Stimulated activated CD8-positive, alpha-beta memory T cell treated with anti-CD3 and anti-CD28 coated beads, Interleukin-2, amount 100 ng/mL, for 1 hour (primary cell): ENCODE measurements around the gene SIGLEC8.
"Not testable (repeated sequence)": the region's sequence is repeated elsewhere in the genome, so short reads cannot be mapped to it uniquely, and the experiment has no call there.

Source experiments
- DNase-seq, 2 donors: peaks; one replicate each; pipeline ENCODE4 v3.0.0-alpha.2; 2020; ENCODE audit warnings: low read depth in 2 of 2

Gene SIGLEC8

DNA sequence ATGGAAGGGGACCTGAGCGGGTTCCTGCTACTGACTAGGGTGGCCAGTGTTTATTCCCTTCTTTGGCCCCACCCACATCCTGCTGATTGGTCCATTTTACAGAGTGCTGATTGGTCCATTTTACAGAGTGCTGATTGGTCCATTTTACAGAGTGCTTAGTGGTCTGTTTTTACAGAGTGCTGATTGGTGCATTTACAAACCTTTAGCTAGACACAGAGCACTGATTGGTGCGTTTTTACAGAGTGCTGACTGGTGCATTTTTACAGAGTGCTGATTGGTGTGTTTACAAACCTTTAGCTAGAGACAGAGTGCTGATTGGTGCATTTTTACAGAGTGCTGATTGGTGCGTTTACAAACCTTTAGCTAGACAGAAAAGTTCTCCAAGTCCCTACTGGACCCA, 10.7 kb downstream of the SIGLEC8 start:
- not testable (repeated sequence) for DNase-seq

DNA sequence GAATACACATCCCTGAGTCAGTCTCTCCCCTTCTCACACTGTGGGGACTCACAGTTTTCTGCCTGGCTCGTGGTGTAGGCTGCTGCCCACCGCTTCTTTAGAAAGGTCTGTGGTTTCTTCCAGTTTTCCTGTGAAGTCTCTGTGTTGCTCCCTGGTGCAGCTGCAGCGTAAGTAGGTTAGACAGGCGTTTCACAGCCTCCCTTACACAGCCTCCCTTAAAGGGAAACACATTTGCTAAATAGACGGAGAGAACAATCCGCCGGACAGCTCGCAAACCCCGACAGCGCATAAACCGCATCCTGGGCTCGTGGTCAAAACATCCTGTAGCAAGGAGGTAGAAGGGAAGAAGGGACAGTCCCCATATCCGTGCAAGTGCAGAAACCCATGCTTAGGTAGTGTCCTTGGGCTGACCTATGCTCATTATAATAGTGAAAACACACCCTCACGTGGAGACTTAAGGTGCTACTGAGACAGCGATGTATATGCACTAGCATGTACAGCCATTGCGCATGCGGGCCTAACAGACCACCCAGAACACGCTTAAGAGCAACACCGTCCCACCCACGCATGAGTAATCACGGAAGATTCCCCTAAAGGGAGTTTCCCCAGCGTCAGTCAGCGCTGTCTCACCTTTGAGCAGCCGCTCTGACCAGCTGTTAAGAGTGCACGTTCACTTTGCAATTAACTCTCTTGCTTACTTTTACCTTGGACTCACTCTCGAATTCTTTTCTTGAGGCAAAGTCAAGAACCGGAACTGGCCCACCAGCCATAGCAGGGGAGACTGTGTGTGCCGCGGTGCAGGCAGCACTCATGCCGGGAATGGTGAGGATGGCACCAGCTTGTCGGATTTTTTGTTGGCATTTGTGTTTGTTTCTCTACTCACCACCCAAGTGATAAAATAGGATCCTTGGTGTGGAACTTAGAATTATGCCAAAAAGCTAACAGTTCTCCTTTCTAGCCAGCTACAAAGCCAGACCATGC, 16.6 kb downstream of the SIGLEC8 start:
- DNase-seq = peak; percentile 70 to 75

DNA sequence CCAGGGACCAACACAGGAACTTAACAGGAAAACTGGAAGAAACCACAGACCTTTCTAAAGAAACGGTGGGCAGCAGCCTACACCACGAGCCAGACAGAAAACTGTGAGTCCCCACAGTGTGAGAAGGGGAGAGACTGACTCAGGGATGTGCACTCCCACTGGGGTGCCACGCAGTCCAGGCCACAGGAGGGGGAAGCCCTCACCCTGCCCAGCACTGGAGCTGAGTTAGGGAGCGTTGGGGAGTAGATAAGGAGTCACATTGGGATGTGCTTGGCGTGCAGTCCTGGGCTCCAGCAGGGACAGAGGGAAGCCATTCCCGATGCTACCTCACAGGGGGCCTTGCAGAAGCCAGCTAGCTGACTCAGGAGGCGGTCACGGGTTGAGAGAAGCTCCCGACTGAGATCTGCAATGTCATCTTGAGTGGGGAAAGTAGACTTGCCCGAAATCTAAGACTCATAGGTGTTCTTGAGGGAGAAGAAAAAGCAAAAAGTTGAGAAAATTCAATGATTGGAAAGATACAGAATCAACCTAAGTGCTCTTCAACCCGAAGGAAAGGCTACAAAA, 17.3 kb downstream of the SIGLEC8 start:
- peak in 1 of 2 donors; percentile 13 for DNase-seq

DNA sequence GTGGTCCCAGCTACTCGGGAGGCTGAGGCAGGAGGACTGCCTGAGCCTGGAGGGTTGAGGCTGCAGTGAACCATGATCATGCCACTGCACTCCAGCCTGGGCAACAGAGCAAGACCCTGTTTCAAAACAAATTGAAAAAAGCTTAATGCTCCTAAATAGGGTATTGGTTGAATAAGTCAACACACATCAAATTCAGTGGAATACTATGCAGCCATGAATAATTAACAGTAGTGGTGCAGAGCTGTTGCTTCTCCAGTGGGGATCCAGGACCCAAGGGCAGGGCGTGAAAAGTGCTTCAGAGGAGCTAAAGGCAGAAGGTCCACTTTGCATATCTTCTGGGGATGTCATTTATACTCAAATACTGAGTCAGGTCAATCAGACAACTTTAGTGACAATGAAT, 18.2 kb downstream of the SIGLEC8 start:
- DNase-seq = no peak

DNA sequence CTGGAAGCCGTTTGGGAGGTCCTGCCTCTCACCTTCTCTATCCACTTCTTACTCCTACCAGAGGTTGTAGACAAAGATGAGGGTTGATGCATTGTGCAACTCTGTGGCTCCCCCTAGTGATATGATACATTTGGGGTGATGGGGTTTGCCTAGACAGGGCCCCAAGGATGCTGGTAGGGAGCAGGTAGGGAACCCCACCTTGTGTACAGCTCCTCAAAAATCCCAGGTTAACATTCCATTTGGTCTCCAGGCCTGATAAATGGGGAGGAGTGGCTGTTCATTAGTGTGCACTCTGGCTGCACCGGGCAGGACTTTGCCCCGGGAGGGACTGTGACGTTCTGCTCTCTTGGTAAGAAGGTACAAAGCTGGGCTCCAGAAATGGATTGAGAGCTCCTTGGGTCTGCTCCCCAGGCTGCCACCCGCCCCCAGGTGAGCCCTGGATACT, 19.2 kb downstream of the SIGLEC8 start:
- DNase-seq = no peak

DNA sequence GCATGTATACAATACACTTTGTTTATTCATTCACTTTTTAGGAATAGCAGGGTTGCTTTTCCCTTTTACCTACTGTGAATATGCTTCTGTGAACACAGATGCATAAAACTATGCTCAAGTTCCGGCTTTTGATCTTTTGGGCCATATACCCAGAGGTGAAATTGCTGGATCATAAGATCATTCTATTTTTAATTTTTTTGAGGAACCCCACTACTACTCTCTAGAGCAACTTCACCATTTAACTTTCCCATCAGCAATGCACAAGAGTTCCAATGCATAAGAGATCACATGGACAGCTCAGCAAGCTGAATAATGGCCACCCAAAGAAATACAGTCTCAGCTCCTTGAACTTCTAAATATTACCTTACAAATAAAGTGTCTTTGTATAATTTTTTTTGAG, 23.8 kb downstream of the SIGLEC8 start:
- DNase-seq = no peak

DNA sequence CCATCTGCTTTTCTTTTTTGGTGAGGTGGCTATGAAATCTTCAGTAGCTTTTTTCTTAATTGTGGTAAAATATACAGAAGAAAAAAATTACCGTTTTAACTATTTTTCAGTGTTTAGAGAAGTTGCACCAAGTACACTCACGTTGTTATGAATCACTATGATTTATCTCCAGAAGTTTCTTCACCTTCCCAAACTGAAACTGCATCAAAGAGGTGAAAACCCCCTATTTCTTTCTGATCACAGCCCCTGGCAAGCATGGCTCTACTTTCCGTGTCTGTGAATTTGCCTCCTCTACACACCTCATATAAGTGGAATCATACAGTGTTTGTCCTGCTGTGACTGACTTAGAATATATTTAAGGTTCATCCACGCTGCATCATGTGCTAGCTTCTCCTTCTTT, 25.2 kb downstream of the SIGLEC8 start:
- no peak for DNase-seq

DNA sequence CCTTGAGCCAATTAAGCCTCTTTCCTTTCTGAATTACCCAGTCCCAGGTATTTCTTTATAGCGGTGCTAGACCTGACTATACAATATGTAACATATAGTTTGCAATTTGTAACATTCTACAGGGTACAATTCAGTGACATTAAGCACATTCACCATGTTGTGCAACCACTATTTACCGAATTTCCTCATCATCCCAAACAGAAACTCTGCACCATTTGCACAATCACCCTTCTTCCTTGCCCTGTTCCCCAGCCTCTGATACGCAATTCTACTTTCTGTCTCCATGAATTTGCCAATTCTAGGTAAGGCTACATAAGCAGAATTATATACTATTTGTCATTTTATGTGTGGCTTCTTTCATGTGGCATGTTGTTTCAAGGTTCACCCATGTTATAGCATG, 27.1 kb downstream of the SIGLEC8 start:
- DNase-seq = no peak

DNA sequence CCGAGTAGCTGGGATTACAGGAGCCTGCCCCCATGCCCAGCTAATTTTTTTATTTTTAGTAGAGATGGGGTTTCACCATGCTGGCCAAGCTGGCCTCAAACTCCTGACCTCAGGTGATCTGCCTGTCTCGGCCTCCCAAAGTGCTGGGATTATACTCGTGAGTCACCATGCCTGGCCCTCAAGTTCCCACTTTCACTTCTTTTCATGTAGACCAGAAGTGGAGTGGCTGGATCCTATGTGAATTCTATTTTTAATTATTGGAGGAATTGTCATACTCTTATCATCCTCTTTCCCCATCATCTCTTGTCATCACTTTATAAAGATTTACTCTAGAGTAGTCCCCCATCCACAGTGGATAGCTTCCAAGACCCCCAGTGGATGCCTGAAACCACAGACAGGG, 28.0 kb downstream of the SIGLEC8 start:
- DNase-seq = no peak

DNA sequence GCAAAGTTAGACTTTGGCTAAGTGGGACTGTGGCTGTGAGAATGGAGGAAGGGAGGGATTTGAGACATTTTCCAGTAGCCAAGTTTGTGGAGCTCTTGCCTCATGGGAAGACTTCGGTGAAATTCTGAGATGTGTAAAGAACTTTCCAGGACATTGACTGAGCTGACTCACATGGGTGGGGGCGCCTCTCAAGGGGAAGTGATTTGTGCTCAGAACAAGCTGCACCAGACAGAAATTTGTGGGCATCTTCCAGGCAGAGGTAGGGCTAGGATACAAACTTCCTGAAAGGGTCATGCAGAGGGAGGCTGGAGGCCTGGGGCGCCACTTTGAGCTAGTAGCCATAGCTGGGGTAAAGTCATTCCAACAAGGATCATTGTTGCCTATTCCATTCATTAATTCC, 31.1 kb downstream of the SIGLEC8 start:
- DNase-seq = no peak

DNA sequence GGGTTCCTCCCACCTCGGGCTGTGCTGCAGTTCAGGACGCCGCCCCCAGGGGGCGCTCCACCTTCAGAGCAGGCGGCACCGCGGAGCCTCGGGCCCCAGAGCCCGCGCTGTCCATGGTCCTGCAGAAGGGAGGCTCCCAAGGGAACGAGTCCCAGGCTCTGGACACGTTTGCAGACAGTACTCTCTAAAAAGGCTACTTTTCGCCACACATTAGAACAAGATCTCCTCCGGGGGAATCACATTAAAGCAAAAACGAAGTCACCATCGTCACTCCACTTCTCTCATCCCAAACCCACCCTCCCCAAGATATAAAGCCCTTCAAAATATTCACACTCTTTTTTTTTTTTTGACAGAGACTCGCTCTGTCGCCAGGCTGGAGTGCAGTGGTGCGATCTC, 36.2 kb downstream of the SIGLEC8 start:
- peak; percentile 68 to 72 for DNase-seq

DNA sequence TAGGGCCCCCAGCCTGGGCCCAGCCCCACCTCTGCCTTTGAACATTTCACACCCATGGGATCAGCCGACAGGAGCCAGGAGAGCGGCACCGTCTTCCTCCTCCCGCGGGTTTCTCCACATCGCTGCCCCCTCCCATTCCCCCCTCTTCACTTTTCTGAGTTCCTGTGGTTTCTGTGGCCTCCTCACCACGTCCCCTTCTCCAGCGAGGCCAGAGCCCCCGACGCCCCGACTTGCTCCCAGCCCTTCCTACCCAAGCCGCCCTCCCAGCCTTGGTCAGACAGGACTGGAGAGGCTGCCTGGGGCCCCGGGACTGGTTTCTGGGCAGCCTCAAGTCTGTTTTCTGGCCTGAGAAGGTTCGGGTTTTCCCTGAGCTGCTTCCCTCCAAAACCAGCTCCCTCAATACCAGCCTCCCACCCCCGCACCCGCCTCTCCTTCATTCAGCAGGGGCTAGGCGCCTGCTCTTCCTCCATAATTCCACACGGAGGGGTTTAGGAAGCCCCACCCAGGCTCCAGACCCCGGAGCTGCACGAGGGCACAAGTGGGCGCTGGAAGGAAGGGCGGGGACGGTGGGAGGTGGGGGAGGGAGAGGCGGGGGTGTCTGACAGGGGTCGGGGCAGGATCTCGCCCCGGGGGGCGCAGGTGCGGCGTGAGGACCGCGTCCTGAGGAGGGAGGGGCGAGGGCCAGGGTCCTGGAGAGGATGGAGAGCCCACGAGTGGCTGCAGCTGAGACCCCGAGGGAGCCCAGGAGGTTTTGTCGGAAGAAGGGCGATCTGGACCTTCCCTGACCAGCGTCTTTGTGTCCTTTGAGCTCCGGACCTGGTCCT, 36.8 kb downstream of the SIGLEC8 start:
- no peak for DNase-seq

DNA sequence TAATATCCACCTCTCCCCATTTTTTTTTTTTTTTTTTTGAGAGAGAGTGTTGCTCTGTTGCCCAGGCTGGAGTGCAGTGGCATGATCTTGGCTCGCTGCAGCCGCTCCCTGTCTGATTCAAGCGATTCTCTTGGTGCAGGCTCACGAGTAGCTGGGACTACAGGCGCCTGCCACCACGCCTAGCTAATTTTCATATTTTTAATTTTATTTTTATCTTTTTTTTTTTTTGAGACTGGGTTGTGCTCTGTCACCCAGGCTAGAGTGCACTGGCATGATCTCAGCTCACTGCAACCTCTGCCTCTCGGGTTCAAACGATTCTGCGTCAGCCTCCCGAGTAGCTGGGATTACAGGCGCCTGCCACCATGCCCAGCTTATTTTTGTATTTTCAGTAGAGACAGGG, 37.7 kb downstream of the SIGLEC8 start:
- not testable (repeated sequence) for DNase-seq

DNA sequence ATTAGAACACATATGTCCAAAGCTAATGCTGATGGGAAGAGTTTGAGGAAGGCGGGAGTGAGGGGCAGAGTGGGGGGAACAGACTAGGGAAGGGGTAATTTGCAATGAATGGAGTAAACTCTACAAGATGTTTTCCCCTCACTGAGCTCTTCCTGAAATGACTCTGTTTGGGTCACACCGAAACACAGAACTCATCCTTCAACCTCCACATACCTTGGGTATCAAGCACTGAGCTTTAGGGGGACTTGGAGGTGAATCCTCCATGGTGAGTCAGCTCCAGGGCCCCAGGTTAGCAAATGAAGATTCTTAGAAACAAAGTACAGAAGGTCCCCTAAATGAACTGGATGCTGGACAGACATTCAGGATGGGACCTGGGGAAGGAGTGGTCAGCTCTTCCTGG, 39.5 kb downstream of the SIGLEC8 start:
- no peak for DNase-seq

DNA sequence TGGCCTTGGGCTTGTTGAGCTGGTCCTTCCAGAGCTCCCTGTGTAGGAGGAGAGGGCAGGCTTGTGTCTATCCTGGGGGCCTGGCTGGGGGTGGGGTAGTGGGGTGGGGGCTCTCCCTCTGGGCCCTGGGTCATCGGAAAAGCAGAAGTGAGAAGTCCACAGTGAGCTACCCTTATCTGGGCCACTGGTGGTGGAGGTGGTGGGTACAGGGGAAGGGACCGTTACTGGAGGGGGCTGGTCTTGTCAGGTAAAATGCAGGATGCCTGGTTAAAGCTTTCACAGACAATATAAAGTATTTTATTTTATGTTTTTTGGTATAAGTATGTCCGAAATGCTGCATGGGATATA, 40.5 kb downstream of the SIGLEC8 start:
- no peak for DNase-seq

DNA sequence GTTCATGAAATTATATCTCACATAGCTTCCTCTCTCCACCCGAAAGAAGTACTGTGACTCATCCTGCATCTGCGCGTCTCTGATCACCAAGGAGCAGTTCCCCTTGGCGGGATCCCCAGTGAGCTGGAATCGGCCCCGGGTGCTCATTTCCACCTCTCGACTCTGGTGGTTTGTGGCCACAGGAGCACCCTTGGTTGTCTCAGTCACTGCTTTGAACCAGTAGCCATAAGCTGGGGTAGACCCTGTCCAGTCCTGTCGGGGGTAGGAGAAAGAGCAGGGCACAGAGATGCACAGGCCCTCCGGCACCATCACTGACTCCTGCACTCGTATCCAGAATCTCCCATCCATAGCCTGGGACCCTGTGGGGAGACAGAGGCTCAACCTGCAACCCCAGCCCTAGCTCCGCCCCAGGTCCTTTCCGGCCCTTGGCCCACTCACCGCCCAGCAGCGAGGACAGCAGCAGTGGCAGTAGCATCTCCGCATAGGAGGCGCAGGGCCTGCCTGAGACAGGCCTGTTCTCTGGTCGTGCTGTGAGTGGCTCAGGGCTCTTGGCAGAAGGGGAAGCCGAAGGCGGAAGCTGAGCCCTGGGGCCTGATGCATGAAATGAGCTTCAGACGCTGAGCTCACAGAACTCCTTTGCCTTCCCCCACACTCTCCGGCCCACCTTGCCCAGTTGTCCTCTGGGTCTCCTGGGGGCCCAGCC, 41.0 kb downstream of the SIGLEC8 start, which contains the start of gene SIGLEC10:
Gene SIGLEC10 (minus strand): TSS at position 536 of the 703 bp plus-strand sequence. CDS start 61 bp downstream, at position 475.
- no peak for DNase-seq

DNA sequence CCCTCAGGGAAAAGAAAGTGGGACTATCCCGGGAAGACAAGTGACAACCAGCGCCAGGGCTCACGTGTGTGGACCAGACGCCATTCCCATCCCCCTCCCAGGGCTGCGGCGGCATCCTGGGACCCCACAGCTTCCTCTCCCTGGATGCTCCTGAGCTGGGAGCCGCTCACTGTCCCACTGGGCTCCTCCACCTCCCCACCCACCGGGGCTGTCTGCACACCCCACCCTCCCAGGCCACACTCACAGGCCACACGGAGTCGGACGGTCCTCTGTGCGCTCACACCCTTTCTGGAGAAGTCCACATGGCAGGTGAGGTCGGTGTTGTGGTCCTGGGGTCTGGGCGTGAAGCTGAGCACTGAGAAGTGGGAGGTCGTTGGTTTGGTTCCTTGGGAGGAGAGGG, 41.8 kb downstream of the SIGLEC8 start:
- DNase-seq = not testable (repeated sequence)

DNA sequence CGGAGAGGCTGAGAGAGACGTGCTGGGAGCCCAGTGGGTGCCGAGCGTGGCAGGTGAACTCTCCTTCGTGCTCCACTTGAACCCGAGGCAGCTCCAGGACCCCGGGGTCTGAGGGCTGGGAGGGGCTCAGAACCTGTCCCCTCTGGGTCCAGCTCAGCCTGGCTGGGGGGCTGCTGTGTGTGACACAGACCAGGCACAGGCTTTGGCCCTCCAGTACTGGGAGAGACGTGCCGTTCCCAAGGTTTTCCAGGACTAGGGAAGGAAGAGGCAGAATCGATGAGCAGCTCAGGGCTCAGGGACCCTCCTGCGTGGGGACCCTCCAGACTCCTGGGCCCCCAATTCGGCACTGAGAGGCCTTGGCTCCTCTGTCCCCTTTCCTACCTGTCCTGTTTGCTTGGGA, 43.1 kb downstream of the SIGLEC8 start:
- no peak for DNase-seq

DNA sequence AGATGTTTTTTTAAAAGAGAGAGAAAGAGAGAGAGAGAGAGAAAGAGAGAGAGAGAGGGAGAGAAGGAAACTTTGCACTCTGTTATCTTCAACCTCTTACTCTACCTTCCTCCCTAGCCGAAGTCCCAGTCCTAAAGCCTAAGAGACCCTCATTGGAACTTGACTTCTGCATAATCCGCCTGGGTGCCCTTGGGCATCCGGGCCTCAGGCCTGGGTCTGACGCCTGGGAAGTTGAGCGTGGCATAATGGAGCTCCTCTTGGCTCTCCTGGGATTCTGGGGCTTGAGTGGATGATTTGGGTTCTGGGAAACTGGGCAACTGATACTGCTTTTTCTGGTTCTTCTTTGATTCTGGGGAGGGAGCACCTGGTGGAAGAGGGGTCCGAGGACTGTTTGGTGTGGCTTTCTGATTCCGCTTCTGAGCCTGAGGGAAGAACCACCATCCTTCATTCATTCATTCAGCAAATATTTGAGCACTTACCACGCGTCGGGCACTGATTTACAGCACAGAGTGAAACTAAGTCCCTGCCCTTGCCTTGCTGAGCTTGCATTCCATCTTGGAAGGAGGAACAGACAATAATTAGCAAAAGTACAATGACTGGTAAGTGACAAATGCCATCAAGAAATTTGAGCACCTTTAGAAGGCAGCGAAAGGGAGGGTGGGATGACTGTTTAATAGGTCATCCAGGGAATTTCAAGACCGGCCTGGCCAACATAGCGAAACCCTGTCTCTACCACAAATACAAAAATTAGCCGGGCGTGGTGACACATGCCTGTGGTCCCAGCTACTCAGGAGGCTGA, 47.1 kb downstream of the SIGLEC8 start:
- DNase-seq = no peak

DNA sequence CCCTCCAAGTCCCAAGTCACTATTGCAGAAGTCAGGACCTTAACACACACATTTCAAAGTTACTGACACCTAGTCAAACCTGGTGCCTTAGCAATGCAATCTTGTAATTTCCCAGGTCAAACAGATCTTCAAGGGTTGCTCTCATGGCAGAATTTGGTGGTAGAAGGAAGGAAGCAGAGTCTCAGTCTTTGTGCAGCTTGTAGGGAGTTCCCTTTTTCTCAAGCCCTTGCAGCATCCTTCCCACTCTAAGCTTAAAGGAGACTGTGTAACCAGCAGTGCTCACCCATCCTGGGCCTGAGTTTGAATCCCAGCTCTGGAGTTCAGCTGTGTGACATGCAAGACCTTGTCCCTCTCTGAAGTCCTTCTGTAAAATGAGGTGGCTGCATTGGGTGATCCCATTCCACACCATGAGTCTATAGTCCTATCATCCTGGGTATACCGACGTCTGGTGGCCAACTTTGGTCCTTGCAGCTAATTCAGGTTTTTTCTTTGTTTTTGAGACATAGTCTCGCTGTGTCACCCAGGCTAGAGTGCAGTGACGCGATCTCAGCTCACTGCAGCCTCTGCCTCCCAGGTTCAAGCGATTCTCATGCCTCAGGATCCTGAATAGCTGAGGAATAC, 50.6 kb downstream of the SIGLEC8 start:
- DNase-seq = no peak
